Tibial nerve (tissue), 4 donors: Measurements from ENCODE around the gene MBOAT7.

Experiments
- CTCF ChIP-seq, 5 experiments: fragments of 200-600 bp in 3 of 5; fragments of 450-650 bp in 2 of 5; sonication (generic) in 3 of 5; IDR thresholded peaks; one replicate each; pipeline ENCODE4 v1.5.1; 2016 to 2019; ENCODE audit warnings: antibody characterized with exemption in 5 of 5, mild to moderate bottlenecking in 3 of 5, moderate library complexity in 2 of 5
- EP300 ChIP-seq, 2 donors: sonication (generic); formaldehyde crosslinking; IDR thresholded peaks; one replicate each; pipeline ENCODE4 v1.6.1; 2017; ENCODE audit warnings: antibody characterized with exemption in 2 of 2, mild to moderate bottlenecking in 1 of 2
- POLR2A ChIP-seq, 2 donors: fragments of 450-650 bp; IDR thresholded peaks; one replicate each; pipeline ENCODE4 v1.6.1; 2017; ENCODE audit warnings: antibody characterized with exemption in 2 of 2, mild to moderate bottlenecking in 2 of 2, moderate library complexity in 2 of 2

GRCh38 chr19:54186351-54186750, 3.0 kb downstream of the MBOAT7 start:
- TF ChIP-seq POLR2A (IDR thresholded peaks at IDR 0.05) (no peak), CTCF (IDR thresholded peaks at IDR 0.05) (no peak), EP300 (IDR thresholded peaks at IDR 0.05) (no peak)
